ENCODE measurements around the gene SLC35A3.
A peak's percentile ranks its signal among the peaks of the same experiment; 100 is the strongest.

Gene SLC35A3

DNA sequence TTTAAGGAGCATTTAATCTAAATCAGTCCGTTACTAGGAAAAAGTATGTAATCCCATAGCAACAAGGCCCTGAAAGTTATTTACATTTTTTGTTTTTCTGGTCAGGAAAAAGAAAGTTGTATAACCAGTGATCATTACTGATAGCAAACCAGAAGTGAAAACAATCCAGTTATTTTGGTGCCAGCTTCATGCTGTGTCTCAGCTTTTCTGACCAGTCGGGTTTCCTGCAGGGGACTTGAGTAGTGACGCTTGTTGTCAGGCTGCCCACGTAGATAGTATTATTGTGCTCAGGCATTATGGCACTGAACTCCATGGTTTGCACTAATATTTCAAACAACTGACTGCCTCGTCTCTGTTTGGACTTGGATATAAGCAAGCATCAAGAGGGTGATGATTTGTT is 107.7 kb downstream of the SLC35A3 start:
- peak; percentile 39 for DNase-seq (ENCODE audit: low spot score)

DNA sequence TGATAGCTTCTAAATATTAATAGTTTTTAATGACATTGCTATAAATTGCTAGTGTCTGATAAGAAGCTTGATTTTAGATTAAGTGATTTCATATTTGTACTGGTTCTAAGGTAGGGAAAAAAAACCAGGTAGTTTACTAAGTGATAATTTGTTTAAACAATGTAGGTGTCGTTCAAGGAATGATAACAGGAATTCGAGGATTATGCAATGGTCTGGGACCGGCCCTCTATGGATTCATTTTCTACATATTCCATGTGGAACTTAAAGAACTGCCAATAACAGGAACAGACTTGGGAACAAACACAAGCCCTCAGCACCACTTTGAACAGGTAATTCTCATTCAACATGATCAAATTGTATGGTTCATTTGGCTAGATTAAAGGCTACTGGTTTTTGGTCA is 110.5 kb downstream of the SLC35A3 start:
- DNase-seq (ENCODE audit: low spot score), result no peak
